ENCODE data around the gene CD6. TPM values are rescaled to one million over a fixed set of nuclear protein-coding genes. Genes with fewer than 3 reads are reported as not detected.
"Not testable (repeated sequence)": the region's sequence is repeated elsewhere in the genome, so short reads cannot be mapped to it uniquely, and the experiment has no call there.

The CD6 gene
- total RNA-seq, 1 donor from 2014 or later: 0.33 TPM

GRCh38 chr11:60972182-60973030, 926 bp downstream of the CD6 start:
- Mint-ChIP-seq H3K36me3 (ENCODE audit: low read depth, unreplicated experiment) (no peaks in the 10 kb centered on the region), H3K27me3 (ENCODE audit: unreplicated experiment) (peaks cover 2% of the 10 kb centered on the region), H3K4me1 (ENCODE audit: unreplicated experiment) (no peaks in the 10 kb centered on the region), H3K9me3 (ENCODE audit: unreplicated experiment) (no peaks in the 10 kb centered on the region), H3K4me3 (ENCODE audit: unreplicated experiment) (no peak overlapping the region), H3K27ac (ENCODE audit: unreplicated experiment) (no peak overlapping the region)
- TF ChIP-seq, protein P1, sequence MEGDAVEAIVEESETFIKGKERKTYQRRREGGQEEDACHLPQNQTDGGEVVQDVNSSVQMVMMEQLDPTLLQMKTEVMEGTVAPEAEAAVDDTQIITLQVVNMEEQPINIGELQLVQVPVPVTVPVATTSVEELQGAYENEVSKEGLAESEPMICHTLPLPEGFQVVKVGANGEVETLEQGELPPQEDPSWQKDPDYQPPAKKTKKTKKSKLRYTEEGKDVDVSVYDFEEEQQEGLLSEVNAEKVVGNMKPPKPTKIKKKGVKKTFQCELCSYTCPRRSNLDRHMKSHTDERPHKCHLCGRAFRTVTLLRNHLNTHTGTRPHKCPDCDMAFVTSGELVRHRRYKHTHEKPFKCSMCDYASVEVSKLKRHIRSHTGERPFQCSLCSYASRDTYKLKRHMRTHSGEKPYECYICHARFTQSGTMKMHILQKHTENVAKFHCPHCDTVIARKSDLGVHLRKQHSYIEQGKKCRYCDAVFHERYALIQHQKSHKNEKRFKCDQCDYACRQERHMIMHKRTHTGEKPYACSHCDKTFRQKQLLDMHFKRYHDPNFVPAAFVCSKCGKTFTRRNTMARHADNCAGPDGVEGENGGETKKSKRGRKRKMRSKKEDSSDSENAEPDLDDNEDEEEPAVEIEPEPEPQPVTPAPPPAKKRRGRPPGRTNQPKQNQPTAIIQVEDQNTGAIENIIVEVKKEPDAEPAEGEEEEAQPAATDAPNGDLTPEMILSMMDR (IDR thresholded peaks at IDR 0.05; ENCODE audit: unreplicated experiment): no peak
- DNase-seq (ENCODE audit: low spot score): no peak

GRCh38 chr11:60973699-60974098, 2.2 kb downstream of the CD6 start:
- Mint-ChIP-seq H3K27ac (ENCODE audit: unreplicated experiment) (no peak overlapping the region), H3K9me3 (ENCODE audit: unreplicated experiment) (no peaks in the 10 kb centered on the region), H3K4me1 (ENCODE audit: unreplicated experiment) (no peaks in the 10 kb centered on the region), H3K36me3 (ENCODE audit: low read depth, unreplicated experiment) (no peaks in the 10 kb centered on the region), H3K4me3 (ENCODE audit: unreplicated experiment) (no peak overlapping the region), H3K27me3 (ENCODE audit: unreplicated experiment) (peaks cover 2% of the 10 kb centered on the region)
- DNase-seq (ENCODE audit: low spot score): no peak
- TF ChIP-seq, protein P1 (IDR thresholded peaks at IDR 0.05; ENCODE audit: unreplicated experiment): no peak

GRCh38 chr11:60974316-60974715, 2.8 kb downstream of the CD6 start:
- not testable (repeated sequence) for H3K4me3 Mint-ChIP-seq (ENCODE audit: unreplicated experiment); H3K27me3 Mint-ChIP-seq (ENCODE audit: unreplicated experiment); H3K36me3 Mint-ChIP-seq (ENCODE audit: low read depth, unreplicated experiment); DNase-seq (ENCODE audit: low spot score); H3K9me3 Mint-ChIP-seq (ENCODE audit: unreplicated experiment); H3K27ac Mint-ChIP-seq (ENCODE audit: unreplicated experiment); H3K4me1 Mint-ChIP-seq (ENCODE audit: unreplicated experiment)

DNA sequence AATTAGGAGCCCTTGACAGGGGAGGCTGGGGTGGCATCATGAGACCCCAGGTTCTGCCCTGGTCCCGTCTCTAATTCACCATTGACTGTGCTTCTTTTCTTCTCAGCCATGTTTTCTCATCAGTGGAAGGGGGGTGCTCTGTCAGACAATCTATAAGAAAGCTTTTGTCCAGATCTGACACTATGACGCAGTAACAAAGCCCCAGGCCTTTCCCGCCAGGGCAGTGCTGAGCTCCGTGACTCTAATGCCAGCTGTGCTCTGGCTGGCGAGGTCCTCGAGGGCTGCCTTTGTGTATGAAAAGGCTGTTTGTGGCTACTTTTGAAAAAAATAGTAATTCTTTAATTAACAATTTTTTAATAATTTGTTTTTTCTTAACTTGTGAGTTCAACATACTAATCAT, 3.2 kb downstream of the CD6 start:
- H3K27me3 Mint-ChIP-seq (ENCODE audit: unreplicated experiment): peaks cover 2% of the 10 kb centered on the region
- H3K4me3 Mint-ChIP-seq (ENCODE audit: unreplicated experiment): no peak overlapping the region
- DNase-seq (ENCODE audit: low spot score): no peak
- no peaks in the 10 kb centered on the region for H3K36me3 Mint-ChIP-seq (ENCODE audit: low read depth, unreplicated experiment)
- H3K27ac Mint-ChIP-seq (ENCODE audit: unreplicated experiment): no peak overlapping the region
- TF ChIP-seq, protein P1 (IDR thresholded peaks at IDR 0.05; ENCODE audit: unreplicated experiment): no peak
- H3K9me3 Mint-ChIP-seq (ENCODE audit: unreplicated experiment): no peaks in the 10 kb centered on the region
- no peaks in the 10 kb centered on the region for H3K4me1 Mint-ChIP-seq (ENCODE audit: unreplicated experiment)

- no peak for DNase-seq (ENCODE audit: low spot score)
- Mint-ChIP-seq H3K9me3 (ENCODE audit: unreplicated experiment) (no peaks in the 10 kb centered on the region), H3K27ac (ENCODE audit: unreplicated experiment) (no peak overlapping the region), H3K4me1 (ENCODE audit: unreplicated experiment) (no peaks in the 10 kb centered on the region), H3K27me3 (ENCODE audit: unreplicated experiment) (peaks cover 2% of the 10 kb centered on the region), H3K36me3 (ENCODE audit: low read depth, unreplicated experiment) (no peaks in the 10 kb centered on the region), H3K4me3 (ENCODE audit: unreplicated experiment) (no peak overlapping the region)
- TF ChIP-seq, protein P1 (IDR thresholded peaks at IDR 0.05; ENCODE audit: unreplicated experiment): no peak
Observed at GRCh38 chr11:60977224-60977623, 5.7 kb downstream of the CD6 start.
